Mucosa of descending colon (tissue), 3 donors: ENCODE measurements around the gene PHYH. TPM values are rescaled to one million over a fixed set of nuclear protein-coding genes. Genes with fewer than 3 reads are reported as not detected.
"Not testable (repeated sequence)": the region's sequence is repeated elsewhere in the genome, so short reads cannot be mapped to it uniquely, and the experiment has no call there.

Source experiments
- ATAC-seq: fragments of 200-7000 bp; cut with Tn5 transposase; one replicate; pipeline ENCODE4 v1.9.1; 2020; ENCODE audit warnings: mild to moderate bottlenecking, moderate library complexity
- DNase-seq, 3 donors: peaks; one replicate each; pipeline ENCODE4 v3.0.0-alpha.2; 2020
- H3K36me3 ChIP-seq: fragments of 200-600 bp; one replicate; pipeline ENCODE4 v1.8.0; 2021; ENCODE audit warnings: low read depth, mild to moderate bottlenecking
- H3K4me1 ChIP-seq: fragments of 200-600 bp; one replicate; pipeline ENCODE4 v1.8.0; 2021; ENCODE audit warnings: low read depth, mild to moderate bottlenecking
- H3K4me3 ChIP-seq: fragments of 200-600 bp; one replicate; pipeline ENCODE4 v1.8.0; 2021; ENCODE audit warnings: mild to moderate bottlenecking
- H3K9me3 ChIP-seq: fragments of 200-600 bp; one replicate; pipeline ENCODE4 v1.8.0; 2021; ENCODE audit warnings: mild to moderate bottlenecking
- intact Hi-C, 2 donors: fragments of 100-400 bp; cut with DNase I in 1 of 2; cut with micrococcal nuclease in 1 of 2; formaldehyde crosslinking; loops; one replicate each; pipeline versions ENCODE4 v1.11.0 to v1.11.1; 2022; cut with DNase I, micrococcal nuclease
- total RNA-seq, 3 donors: library from RNA; stranded (reverse); fragmentation: NEBNext Ultra II Directional in 2 of 3; extraction: Animal tissue kit (Norgen Biotek cat#: 25700) in 2 of 3; gene quantifications; one replicate each; pipeline versions ENCODE4 v1.2.1 to v1.2.4, GENCODE V29; 2021 to 2023
- TF ChIP-seq, protein P1 (sequence below): fragments of 200-600 bp; IDR thresholded peaks from one replicate; pipeline ENCODE4 v1.8.0; 2022; ENCODE audit warnings: antibody characterized with exemption, mild to moderate bottlenecking
- donor health status: DM: no; HTN: no; CAD: no; lungs with moderate emphysema.
- donor health status: DM: no; HTN: no; CAD: no.
- donor health status: DM: no; HTN: yes; CAD: no.

The PHYH gene
- total RNA-seq, 3 donors from 2014 or later: 33.8 to 64.2 (median 53.6) TPM

DNA sequence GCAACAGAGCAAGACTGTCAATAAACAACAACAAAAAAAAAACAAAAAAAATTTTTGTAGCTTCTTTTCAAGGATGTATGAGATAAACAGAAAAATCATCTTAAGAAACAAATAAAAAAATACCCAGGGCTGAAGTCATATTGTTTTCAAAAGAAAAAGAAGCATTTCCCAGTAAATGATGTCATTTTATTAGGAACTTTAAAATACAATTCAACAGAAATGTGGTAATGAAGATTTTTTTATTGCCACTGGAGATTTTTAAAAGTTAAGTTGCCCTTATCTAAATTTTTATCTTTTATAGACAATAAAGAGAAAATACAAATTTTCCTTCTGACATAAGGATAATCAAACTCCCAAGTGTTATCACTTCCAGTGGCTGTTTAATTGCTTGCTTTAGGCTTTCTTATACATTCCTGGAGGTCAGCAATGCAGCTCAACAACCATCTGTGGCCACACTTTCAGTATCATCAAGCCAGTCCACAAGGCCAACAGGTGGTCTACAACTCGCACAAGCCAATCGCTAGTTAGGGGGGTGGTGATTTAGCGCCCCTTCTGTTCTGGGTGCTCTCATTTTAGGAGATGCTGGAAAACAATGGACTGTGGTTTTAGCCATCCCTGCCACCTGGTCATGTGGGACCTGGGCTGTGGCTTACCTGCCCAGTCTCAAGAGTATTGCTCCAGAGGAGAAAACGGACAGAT, 37.4 kb upstream of the PHYH start:
- H3K4me1 ChIP-seq: peaks cover 5% of the 10 kb centered on the region
- no peaks in the 10 kb centered on the region for H3K36me3 ChIP-seq
- ATAC-seq (peak; percentile 23), DNase-seq (peak in 1 of 3 donors; percentile 16)
- TF ChIP-seq, protein P1, sequence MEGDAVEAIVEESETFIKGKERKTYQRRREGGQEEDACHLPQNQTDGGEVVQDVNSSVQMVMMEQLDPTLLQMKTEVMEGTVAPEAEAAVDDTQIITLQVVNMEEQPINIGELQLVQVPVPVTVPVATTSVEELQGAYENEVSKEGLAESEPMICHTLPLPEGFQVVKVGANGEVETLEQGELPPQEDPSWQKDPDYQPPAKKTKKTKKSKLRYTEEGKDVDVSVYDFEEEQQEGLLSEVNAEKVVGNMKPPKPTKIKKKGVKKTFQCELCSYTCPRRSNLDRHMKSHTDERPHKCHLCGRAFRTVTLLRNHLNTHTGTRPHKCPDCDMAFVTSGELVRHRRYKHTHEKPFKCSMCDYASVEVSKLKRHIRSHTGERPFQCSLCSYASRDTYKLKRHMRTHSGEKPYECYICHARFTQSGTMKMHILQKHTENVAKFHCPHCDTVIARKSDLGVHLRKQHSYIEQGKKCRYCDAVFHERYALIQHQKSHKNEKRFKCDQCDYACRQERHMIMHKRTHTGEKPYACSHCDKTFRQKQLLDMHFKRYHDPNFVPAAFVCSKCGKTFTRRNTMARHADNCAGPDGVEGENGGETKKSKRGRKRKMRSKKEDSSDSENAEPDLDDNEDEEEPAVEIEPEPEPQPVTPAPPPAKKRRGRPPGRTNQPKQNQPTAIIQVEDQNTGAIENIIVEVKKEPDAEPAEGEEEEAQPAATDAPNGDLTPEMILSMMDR: no peak
- intact Hi-C loops: no loop called here
- no peak overlapping the region for H3K4me3 ChIP-seq
- H3K9me3 ChIP-seq: no peaks in the 10 kb centered on the region

DNA sequence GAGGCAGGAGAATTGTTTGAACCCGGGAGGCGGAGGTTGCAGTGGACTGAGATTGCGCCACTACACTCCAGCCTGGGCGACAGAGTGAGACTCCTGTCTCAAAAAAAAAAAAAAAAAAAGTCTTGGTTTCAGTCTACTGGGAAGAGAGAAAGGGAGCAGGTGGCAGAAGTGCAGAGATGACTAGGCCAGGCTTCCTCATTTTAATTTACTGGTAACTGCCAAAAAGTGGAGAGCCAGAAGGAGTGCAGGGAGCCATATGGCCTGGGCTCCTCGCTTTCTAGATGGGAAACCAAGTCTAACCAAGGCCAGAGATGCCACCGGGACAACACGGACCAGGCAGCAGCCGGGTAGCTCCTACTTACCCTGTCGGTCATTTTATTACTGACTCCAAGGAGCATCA, 36.0 kb upstream of the PHYH start:
- TF ChIP-seq, protein P1: no peak
- no peaks in the 10 kb centered on the region for H3K9me3 ChIP-seq
- intact Hi-C loops: no loop called here
- peaks cover 4% of the 10 kb centered on the region for H3K36me3 ChIP-seq
- no peak overlapping the region for H3K4me3 ChIP-seq
- no peak for ATAC-seq
- no peak for DNase-seq
- H3K4me1 ChIP-seq: peaks cover 5% of the 10 kb centered on the region

DNA sequence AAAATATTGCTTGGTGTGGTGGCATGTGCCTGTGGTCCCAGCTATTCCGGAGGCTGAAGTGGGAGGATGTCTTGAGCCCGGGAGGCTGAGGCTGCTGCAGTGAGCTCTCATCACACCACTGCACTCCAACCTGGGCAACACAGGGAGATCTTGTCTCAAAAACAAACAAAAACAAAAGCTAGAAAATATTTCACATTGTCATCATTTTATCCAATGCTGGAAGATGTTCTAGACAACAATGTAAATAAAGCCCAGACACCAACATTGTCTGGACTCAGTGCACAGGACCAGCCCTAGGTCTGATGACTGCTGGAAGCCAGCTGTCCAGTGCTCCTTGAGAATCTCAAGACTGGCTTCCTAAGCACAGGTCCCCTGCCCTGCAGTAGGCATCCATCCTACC, 34.7 kb upstream of the PHYH start:
- Histone ChIP-seq H3K4me3 (no peak overlapping the region), H3K9me3 (no peaks in the 10 kb centered on the region), H3K36me3 (peaks cover 4% of the 10 kb centered on the region), H3K4me1 (peaks cover 5% of the 10 kb centered on the region)
- DNase-seq: no peak
- no peak for ATAC-seq
- intact Hi-C loops: no loop called here
- TF ChIP-seq, protein P1: no peak

DNA sequence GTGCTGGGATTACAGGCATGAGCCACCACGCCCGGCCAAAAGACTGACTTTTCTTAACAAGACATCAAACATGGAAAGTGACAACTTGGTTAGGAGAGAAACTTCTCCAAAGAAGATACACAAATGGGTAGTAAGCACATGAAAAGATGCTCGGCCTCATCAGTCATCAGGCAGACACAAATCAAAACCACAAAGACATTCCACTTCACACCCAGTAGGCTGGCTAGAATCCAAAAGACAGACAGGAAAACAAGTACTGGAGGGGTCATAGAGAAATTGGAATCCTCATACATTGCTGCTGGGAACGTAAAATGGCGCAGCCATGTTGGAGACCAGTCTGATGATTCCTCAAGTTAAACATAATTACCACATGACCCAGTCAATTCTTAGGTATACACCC, 31.8 kb upstream of the PHYH start:
- Histone ChIP-seq H3K4me3 (no peak overlapping the region), H3K4me1 (no peaks in the 10 kb centered on the region), H3K36me3 (peaks cover 4% of the 10 kb centered on the region), H3K9me3 (no peaks in the 10 kb centered on the region)
- TF ChIP-seq, protein P1: no peak
- no peak for DNase-seq
- ATAC-seq: no peak
- intact Hi-C loops: no loop called here

DNA sequence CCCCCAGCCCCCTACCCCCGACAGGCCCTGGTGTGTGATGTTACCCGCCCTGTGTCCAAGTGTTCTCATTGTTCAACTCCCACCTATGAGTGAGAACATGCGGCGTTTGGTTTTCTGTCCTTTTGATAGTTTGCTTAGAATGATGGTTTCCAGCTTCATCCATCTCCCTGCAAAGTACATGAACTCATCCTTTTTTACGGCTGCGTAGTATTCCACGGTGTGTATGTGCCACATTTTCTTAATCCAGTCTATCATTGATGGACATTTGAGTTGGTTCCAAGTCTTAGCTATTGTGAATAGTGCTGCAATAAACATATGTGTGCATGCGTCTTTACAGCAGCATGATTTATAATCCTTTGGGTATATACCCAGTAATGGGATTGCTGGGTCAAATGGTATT, 31.1 kb upstream of the PHYH start:
- DNase-seq, H3K36me3 ChIP-seq, H3K4me3 ChIP-seq, intact Hi-C loops, H3K9me3 ChIP-seq, H3K4me1 ChIP-seq, ATAC-seq: not testable (repeated sequence)

DNA sequence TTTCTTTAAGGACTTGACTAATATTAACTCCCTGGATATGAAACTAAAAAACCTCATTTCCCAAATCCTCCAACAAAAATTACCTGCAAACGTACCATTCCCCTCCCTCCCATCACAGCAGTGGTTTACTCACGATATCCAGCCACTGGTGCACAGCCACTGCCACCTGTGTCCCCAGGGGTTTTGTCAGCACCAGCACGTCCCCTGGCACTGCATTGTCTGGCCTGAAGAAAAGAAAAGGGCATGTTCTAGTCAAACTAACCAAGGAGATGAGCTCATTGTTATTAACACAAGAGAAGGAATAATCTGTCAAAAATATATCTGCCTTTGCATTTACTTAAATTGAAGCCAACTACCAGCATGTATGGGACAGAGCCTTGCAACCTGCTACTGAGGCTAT, 29.7 kb upstream of the PHYH start:
- TF ChIP-seq, protein P1: no peak
- DNase-seq (no peak), ATAC-seq (no peak)
- Histone ChIP-seq H3K4me3 (no peak overlapping the region), H3K9me3 (no peaks in the 10 kb centered on the region), H3K4me1 (no peaks in the 10 kb centered on the region), H3K36me3 (peaks cover 4% of the 10 kb centered on the region)
- intact Hi-C loops: no loop called here
